Fibroblast of the aortic adventitia (primary cell): Measurements from ENCODE around the gene TTI1. TPM values are rescaled to one million over a fixed set of nuclear protein-coding genes. Genes with fewer than 3 reads are reported as not detected.

Experiments
- DNase-seq: peaks from one replicate; pipeline ENCODE4 v3.0.0-alpha.2; 2010; ENCODE audit warnings: low read depth
- H3K4me3 ChIP-seq: 2 replicates; pipeline ENCODE4 v1.5.1; 2011; ENCODE audit warnings: low read depth, mild to moderate bottlenecking, control low read depth, low read length, moderate library complexity
- CTCF ChIP-seq: IDR thresholded peaks from 2 replicates; pipeline ENCODE4 v1.5.1; 2011; ENCODE audit warnings: mild to moderate bottlenecking, low read length, control low read depth, inconsistent platforms; ENCODE audit not compliant: insufficient read depth
- total RNA-seq: library from RNA; depleted of rRNA; stranded (reverse); fragments of >200 nt; gene quantifications from 2 replicates; pipeline ENCODE4 v1.2.3, GENCODE V29; 2012; ENCODE audit warnings: low replicate concordance

The TTI1 gene
- total RNA-seq, 1 donor: 26.0 TPM

GRCh38 chr20:37999526-38000263, 33.6 kb downstream of the TTI1 start:
- DNase-seq: no peak
- TF ChIP-seq CTCF: no peak
- no peak overlapping the region for H3K4me3 ChIP-seq

GRCh38 chr20:37997516-37997915, 35.7 kb downstream of the TTI1 start:
- DNase-seq: no peak
- no peak overlapping the region for H3K4me3 ChIP-seq
- no peak for TF ChIP-seq CTCF

GRCh38 chr20:37995856-37996605, 37.2 kb downstream of the TTI1 start:
- TF ChIP-seq CTCF: no peak
- no peak for DNase-seq

GRCh38 chr20:37994512-37994911, 38.7 kb downstream of the TTI1 start:
- DNase-seq: no peak
- no peak overlapping the region for H3K4me3 ChIP-seq
- TF ChIP-seq CTCF: no peak

More at GRCh38 chr20:37995856-37996605, 37.2 kb downstream of the TTI1 start:
- no peak overlapping the region for H3K4me3 ChIP-seq

- peak; percentile 59 for TF ChIP-seq CTCF
- no peak overlapping the region for H3K4me3 ChIP-seq
- peak; percentile 81 for DNase-seq
Measured at GRCh38 chr20:37992802-37993409, 40.4 kb downstream of the TTI1 start.

GRCh38 chr20:37991908-37992307, 41.3 kb downstream of the TTI1 start:
- no peak overlapping the region for H3K4me3 ChIP-seq
- no peak for TF ChIP-seq CTCF
- no peak for DNase-seq
